ENCODE results near the gene SLC17A5.
"Not testable (repeated sequence)": the region's sequence is repeated elsewhere in the genome, so short reads cannot be mapped to it uniquely, and the experiment has no call there.

The SLC17A5 gene

GRCh38 chr6:73636048-73636447 is 17.7 kb downstream of the SLC17A5 start:
- no peak for DNase-seq
- in situ Hi-C loops (cut with HindIII; ENCODE audit: low pct_ligation_motif_present, low pct_unique_long_range_greater_than_20kb, low sequenced_read_pairs) = no loop called here

GRCh38 chr6:73632346-73632745 is 21.4 kb downstream of the SLC17A5 start:
- no peak for DNase-seq
- in situ Hi-C loops (cut with HindIII; ENCODE audit: low pct_ligation_motif_present, low pct_unique_long_range_greater_than_20kb, low sequenced_read_pairs) = no loop called here

- no peak for DNase-seq
- in situ Hi-C loops (cut with HindIII; ENCODE audit: low pct_ligation_motif_present, low pct_unique_long_range_greater_than_20kb, low sequenced_read_pairs) = no loop called here
These were observed 21.9 kb downstream of the SLC17A5 start for GRCh38 chr6:73631849-73632248.

- in situ Hi-C loops (cut with HindIII; ENCODE audit: low pct_ligation_motif_present, low pct_unique_long_range_greater_than_20kb, low sequenced_read_pairs) = no loop called here
- DNase-seq = no peak
These were observed 23.4 kb downstream of the SLC17A5 start for GRCh38 chr6:73630401-73630800.

- DNase-seq = no peak
- in situ Hi-C loops (cut with HindIII; ENCODE audit: low pct_ligation_motif_present, low pct_unique_long_range_greater_than_20kb, low sequenced_read_pairs) = no loop called here
These were observed 28.9 kb downstream of the SLC17A5 start for GRCh38 chr6:73624896-73625295.

- in situ Hi-C loops (cut with HindIII; ENCODE audit: low pct_ligation_motif_present, low pct_unique_long_range_greater_than_20kb, low sequenced_read_pairs); DNase-seq: not testable (repeated sequence)
These were observed 30.3 kb downstream of the SLC17A5 start for GRCh38 chr6:73623480-73623879.

GRCh38 chr6:73618082-73618481 is 35.7 kb downstream of the SLC17A5 start:
- DNase-seq; in situ Hi-C loops (cut with HindIII; ENCODE audit: low pct_ligation_motif_present, low pct_unique_long_range_greater_than_20kb, low sequenced_read_pairs): not testable (repeated sequence)

- no peak for DNase-seq
- in situ Hi-C loops (cut with HindIII; ENCODE audit: low pct_ligation_motif_present, low pct_unique_long_range_greater_than_20kb, low sequenced_read_pairs) = no loop called here
These were observed 39.0 kb downstream of the SLC17A5 start for GRCh38 chr6:73614802-73615201.

GRCh38 chr6:73613806-73614536 is 39.8 kb downstream of the SLC17A5 start:
- in situ Hi-C loops (cut with HindIII; ENCODE audit: low pct_ligation_motif_present, low pct_unique_long_range_greater_than_20kb, low sequenced_read_pairs) = no loop called here
- no peak for DNase-seq

- in situ Hi-C loops (cut with HindIII; ENCODE audit: low pct_ligation_motif_present, low pct_unique_long_range_greater_than_20kb, low sequenced_read_pairs) = no loop called here
- no peak for DNase-seq
These were observed 41.2 kb downstream of the SLC17A5 start for GRCh38 chr6:73612611-73613010.

GRCh38 chr6:73610444-73611275 is 43.1 kb downstream of the SLC17A5 start:
- DNase-seq = peak; percentile 61
- in situ Hi-C loops (cut with HindIII; ENCODE audit: low pct_ligation_motif_present, low pct_unique_long_range_greater_than_20kb, low sequenced_read_pairs) = no loop called here

GRCh38 chr6:73608761-73609160 is 45.0 kb downstream of the SLC17A5 start:
- in situ Hi-C loops (cut with HindIII; ENCODE audit: low pct_ligation_motif_present, low pct_unique_long_range_greater_than_20kb, low sequenced_read_pairs) = no loop called here
- no peak for DNase-seq

GRCh38 chr6:73606428-73606827 is 47.4 kb downstream of the SLC17A5 start:
- in situ Hi-C loops (cut with HindIII; ENCODE audit: low pct_ligation_motif_present, low pct_unique_long_range_greater_than_20kb, low sequenced_read_pairs) = no loop called here

GRCh38 chr6:73604461-73604860 is 49.3 kb downstream of the SLC17A5 start:
- no peak for DNase-seq
- in situ Hi-C loops (cut with HindIII; ENCODE audit: low pct_ligation_motif_present, low pct_unique_long_range_greater_than_20kb, low sequenced_read_pairs) = no loop called here

More at GRCh38 chr6:73606428-73606827, 47.4 kb downstream of the SLC17A5 start:
- DNase-seq = no peak

GRCh38 chr6:73604020-73604419 is 49.8 kb downstream of the SLC17A5 start:
- no peak for DNase-seq
- in situ Hi-C loops (cut with HindIII; ENCODE audit: low pct_ligation_motif_present, low pct_unique_long_range_greater_than_20kb, low sequenced_read_pairs) = no loop called here

GRCh38 chr6:73586416-73586974 is 67.3 kb downstream of the SLC17A5 start:
- in situ Hi-C loops (cut with HindIII; ENCODE audit: low pct_ligation_motif_present, low pct_unique_long_range_greater_than_20kb, low sequenced_read_pairs) = no loop called here
- DNase-seq = no peak

GRCh38 chr6:73585566-73586415 is 68.0 kb downstream of the SLC17A5 start:
- DNase-seq = peak; percentile 79
- in situ Hi-C loops (cut with HindIII; ENCODE audit: low pct_ligation_motif_present, low pct_unique_long_range_greater_than_20kb, low sequenced_read_pairs) = no loop called here

GRCh38 chr6:73581293-73581692 is 72.5 kb downstream of the SLC17A5 start:
- DNase-seq = no peak
- in situ Hi-C loops (cut with HindIII; ENCODE audit: low pct_ligation_motif_present, low pct_unique_long_range_greater_than_20kb, low sequenced_read_pairs) = no loop called here

Measured in ACHN (cell line).